A204.1 (cell line): Measurements from ENCODE around the gene INTS14.

Source experiments
- FAIRE-seq: peaks from 2 replicates; lab custom pipeline; 2012; peaks lifted over from hg19 to GRCh38; lab: Jason Lieb, UNC

INTS14 gene

DNA sequence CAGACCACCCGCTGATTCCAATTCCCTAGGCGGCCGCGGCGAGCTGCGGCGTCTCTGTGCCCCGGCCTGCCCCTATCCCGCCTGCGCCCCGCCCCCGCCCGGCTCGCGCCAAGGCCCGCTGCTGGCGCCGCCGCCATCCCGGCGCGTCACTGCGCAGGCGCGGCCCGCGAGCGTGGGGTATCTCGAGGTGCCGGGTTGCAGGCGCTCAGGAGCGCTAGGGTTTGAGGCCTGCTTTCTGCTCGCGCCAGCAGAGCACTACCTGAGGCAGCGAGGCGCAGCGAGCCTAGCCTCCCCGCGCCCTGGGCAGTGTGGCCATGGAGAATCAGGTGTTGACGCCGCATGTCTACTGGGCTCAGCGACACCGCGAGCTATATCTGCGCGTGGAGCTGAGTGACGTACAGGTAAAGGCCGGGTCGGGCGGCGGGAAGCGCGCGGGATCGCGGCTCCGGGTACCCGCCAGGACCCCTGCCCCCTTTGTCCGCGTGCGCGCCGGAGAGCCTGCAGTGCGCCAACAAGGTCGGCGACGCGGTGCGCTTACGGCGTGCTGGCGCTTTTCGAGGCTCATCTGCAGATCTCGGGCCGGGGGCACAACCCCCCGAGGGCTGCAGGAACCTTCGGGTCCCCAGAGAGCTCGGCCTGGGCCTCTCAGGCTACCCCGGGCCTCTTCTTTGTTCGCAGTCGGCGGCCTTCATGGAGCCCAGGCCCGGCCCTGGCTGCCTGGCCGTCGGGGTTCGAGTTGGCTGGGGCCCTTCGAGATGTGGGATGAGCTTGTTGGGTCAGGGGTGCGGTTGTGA, 80.4 kb downstream of the INTS14 start, which contains the start of gene HACD3:
TSS of gene HACD3 (plus strand) at position 146 of the 794 bp plus-strand sequence. CDS start at position 315, 169 bp downstream.
- no peak for FAIRE-seq

DNA sequence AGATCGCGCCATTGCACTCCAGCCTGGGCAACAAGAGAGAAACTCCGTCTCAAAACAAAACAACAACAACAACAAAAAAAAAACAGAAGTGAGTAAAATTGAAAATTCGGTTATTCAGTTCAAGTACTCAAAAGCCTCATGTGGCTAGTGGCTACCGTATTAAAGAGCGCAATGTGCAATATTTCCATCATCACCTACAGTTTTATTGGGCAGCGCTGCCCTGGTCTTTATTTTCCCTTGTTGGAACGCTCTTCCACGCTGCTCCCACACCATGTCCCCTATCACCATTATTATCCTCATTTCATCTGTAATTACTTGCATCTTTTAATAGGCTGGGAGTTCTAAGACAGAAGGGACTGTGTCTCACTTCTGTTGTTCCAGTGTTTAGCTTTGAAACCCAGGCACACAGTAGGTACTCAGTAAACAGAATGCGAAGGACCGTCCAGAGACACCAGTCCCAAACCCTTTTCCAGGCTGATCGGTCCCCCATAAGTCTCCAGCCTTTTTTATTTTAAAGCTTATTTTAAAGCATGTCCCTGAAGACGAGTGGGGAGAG, 81.1 kb downstream of the INTS14 start:
- FAIRE-seq, result no peak
